GM10847 (cell line): ENCODE results near the gene XKR8.

Source experiments
- POLR2A ChIP-seq: IDR thresholded peaks from 2 replicates; pipeline ENCODE4 v1.6.1; 2011; ENCODE audit not compliant: insufficient read length; ENCODE audit errors: extremely low read depth

XKR8 gene

DNA sequence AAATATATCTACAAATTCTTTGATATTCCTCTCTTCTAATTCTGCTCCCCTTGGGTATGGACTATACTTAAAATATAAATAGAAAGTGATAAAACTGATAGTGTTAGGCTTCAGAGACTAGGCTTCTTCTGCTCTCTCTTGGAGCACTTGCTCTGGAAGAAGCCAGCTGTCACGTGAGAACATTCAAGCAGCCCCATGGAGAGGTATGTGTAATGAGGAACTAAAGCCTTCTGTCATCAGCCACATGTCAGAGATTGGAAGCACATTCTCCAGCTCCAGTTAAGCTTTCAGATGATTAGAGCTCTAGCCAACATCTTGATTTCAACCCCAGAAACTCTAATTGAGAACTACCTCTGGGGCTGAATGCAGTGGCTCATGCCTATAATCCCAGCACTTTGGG, 34.3 kb downstream of the XKR8 start:
- TF ChIP-seq POLR2A, result no peak

GRCh38 chr1:27999055-27999454, 39.3 kb downstream of the XKR8 start:
- TF ChIP-seq POLR2A, result no peak

DNA sequence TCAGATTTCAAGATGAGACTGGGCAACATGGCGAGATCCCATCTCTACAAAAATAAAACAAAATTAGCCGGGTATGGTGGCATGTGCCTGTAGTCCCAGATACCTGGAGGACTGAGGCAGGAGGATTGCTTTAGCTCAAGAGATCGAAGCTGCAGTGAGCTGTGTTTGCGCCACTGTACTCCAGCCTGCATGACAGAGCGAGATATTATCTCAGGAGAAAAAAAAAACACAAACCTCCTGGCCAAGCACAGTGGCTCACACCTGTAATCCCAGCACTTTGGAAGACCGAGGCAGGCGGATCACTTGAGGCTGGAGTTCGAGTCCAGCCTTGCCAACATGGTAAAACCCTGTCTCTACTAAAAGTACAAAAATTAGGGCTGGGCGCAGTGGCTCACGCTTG, 42.8 kb downstream of the XKR8 start:
- no peak for TF ChIP-seq POLR2A

DNA sequence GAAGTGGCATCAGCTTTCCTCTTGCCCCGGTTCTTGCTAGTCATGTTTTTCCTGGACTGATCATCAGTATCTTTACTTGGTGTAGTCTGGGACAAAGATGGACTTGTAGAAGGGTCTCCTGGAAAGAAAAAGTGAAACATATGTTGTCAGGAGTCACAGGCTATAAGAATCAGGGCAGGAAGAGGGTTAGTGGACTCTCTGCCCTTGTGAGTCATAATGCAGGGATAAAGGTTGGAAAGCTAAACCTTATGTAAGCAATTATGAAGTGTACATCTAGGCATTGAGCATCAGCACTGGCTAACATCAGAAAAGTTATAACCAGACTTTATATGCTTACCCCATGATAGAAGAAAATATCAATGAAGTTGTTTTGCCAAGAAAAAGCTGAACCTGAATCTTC, 51.2 kb downstream of the XKR8 start:
- no peak for TF ChIP-seq POLR2A
